Activated naive CD4-positive, alpha-beta T cell treated with anti-CD3 and anti-CD28 coated beads, Interleukin-2, amount 10 ng/mL, durations not matched to agents 5 hours and 36 hours (primary cell): ENCODE measurements around the gene ADAM29. TPM values are rescaled to one million over a fixed set of nuclear protein-coding genes. Genes with fewer than 3 reads are reported as not detected.

Experiments used
- total RNA-seq, 2 experiments: library from RNA; stranded (reverse); gene quantifications; one replicate each; pipeline ENCODE4 v1.2.3, GENCODE V29; 2021

ADAM29 gene
- total RNA-seq: not detected

GRCh38 chr4:174918058-174918457 lies at the start of gene ADAM29:
ADAM29 (plus strand) TSS chr4:174918358; CDS start chr4:174975526, 57,168 bp downstream.

Other genes starting within 250 kb of the ADAM29 start
- not detected for gene GLRA3, start 89.1 kb upstream of the ADAM29 start, total RNA-seq